Mesendoderm (in vitro differentiated cells): ENCODE measurements around the gene SGPL1.

ENCODE experiments used
- DNase-seq: peaks from one replicate; pipeline ENCODE4 v3.0.0; 2013
- H2AK5ac ChIP-seq: 2 replicates; pipeline ENCODE4 v1.6.1; 2013; ENCODE audit warnings: low read length, inconsistent platforms
- H2BK120ac ChIP-seq: 2 replicates; pipeline ENCODE4 v1.6.1; 2013; ENCODE audit warnings: low read depth, mild to moderate bottlenecking, low read length, moderate library complexity, mixed read lengths
- H2BK15ac ChIP-seq: replicated peaks from 2 replicates; pipeline ENCODE4 v1.6.1; 2013; ENCODE audit warnings: low read depth, mild to moderate bottlenecking, moderate library complexity
- H2BK5ac ChIP-seq: 2 replicates; pipeline ENCODE4 v1.6.1; 2013; ENCODE audit warnings: low read length, inconsistent platforms
- H3K18ac ChIP-seq: 2 replicates; pipeline ENCODE4 v1.6.1; 2013; ENCODE audit warnings: mild to moderate bottlenecking, low read length, mixed read lengths
- H3K23ac ChIP-seq: one replicate; pipeline ENCODE4 v1.6.1; 2013; ENCODE audit warnings: low read length
- H3K27ac ChIP-seq: 2 replicates; pipeline ENCODE4 v1.5.1; 2013; ENCODE audit warnings: low read depth, mild to moderate bottlenecking, inconsistent platforms, low read length, moderate library complexity
- H3K27me3 ChIP-seq: 2 replicates; pipeline ENCODE4 v1.6.1; 2013; ENCODE audit warnings: low read length, control low read depth, mild to moderate bottlenecking, inconsistent platforms; ENCODE audit not compliant: insufficient read depth, poor library complexity
- H3K36me3 ChIP-seq: 2 replicates; pipeline ENCODE4 v1.6.1; 2013; ENCODE audit warnings: low read length, inconsistent platforms; ENCODE audit not compliant: control insufficient read depth, insufficient read depth
- H3K4ac ChIP-seq: one replicate; pipeline ENCODE4 v1.6.1; 2013; ENCODE audit warnings: low read depth, mild to moderate bottlenecking, low read length, moderate library complexity
- H3K4me1 ChIP-seq: 2 replicates; pipeline ENCODE4 v1.6.1; 2013; ENCODE audit warnings: low read depth, low read length, inconsistent platforms; ENCODE audit not compliant: control insufficient read depth
- H3K4me2 ChIP-seq: 2 replicates; pipeline ENCODE4 v1.6.1; 2013; ENCODE audit warnings: low read length
- H3K4me3 ChIP-seq: 2 replicates; pipeline ENCODE4 v1.5.1; 2013; ENCODE audit warnings: mild to moderate bottlenecking, low read length
- H3K56ac ChIP-seq: one replicate; pipeline ENCODE4 v1.6.1; 2013; ENCODE audit warnings: low read length
- H3K79me1 ChIP-seq: 2 replicates; pipeline ENCODE4 v1.6.1; 2013; ENCODE audit warnings: low read length, inconsistent platforms
- H3K79me2 ChIP-seq: 2 replicates; pipeline ENCODE4 v1.6.1; 2013; ENCODE audit warnings: mild to moderate bottlenecking, low read length; ENCODE audit not compliant: control insufficient read depth, insufficient read depth
- H3K9ac ChIP-seq: 2 replicates; pipeline ENCODE4 v1.6.1; 2013; ENCODE audit warnings: low read length, inconsistent platforms
- H4K5ac ChIP-seq: one replicate; pipeline ENCODE4 v1.6.1; 2013; ENCODE audit warnings: low read length
- H4K8ac ChIP-seq: one replicate; pipeline ENCODE4 v1.6.1; 2013; ENCODE audit warnings: low read depth, mild to moderate bottlenecking, control low read depth, low read length, moderate library complexity
- WGBS: extraction: QIAGEN DNeasy Blood & Tissue Kit; methylation state at CpG from one replicate; pipeline ENCODE4 v1.1.7; 2013; ENCODE audit warnings: low lambda C conversion rate, missing lambda C conversion rate; ENCODE audit not compliant: insufficient coverage; ENCODE audit errors: extremely low coverage; 5-methylcytosine and 5-hydroxymethylcytosine counted together

The SGPL1 gene

GRCh38 chr10:70804421-70804808, 11.3 kb upstream of the SGPL1 start:
- Histone ChIP-seq H4K8ac (no peak overlapping the region), H3K4me2 (no peak overlapping the region), H2BK5ac (no peak overlapping the region), H4K5ac (no peak overlapping the region), H3K9ac (no peak overlapping the region), H2BK120ac (no peak overlapping the region), H3K4ac (no peak overlapping the region), H3K4me3 (no peak overlapping the region), H3K27me3 (no peaks in the 10 kb centered on the region), H3K18ac (no peak overlapping the region), H3K79me2 (no peaks in the 10 kb centered on the region), H2AK5ac (no peak overlapping the region), H3K56ac (no peak overlapping the region), H3K23ac (no peak overlapping the region), H2BK15ac (no peak overlapping the region), H3K4me1 (no peaks in the 10 kb centered on the region), H3K27ac (no peak overlapping the region), H3K79me1 (no peaks in the 10 kb centered on the region), H3K36me3 (no peaks in the 10 kb centered on the region)
- no peak for DNase-seq
- WGBS = no CpG with 5 or more reads among the region's 2 CpGs

GRCh38 chr10:70805619-70806215, 10.0 kb upstream of the SGPL1 start:
- Histone ChIP-seq H3K79me2 (no peaks in the 10 kb centered on the region), H3K4me2 (no peak overlapping the region), H2BK120ac (no peak overlapping the region), H3K4ac (no peak overlapping the region), H3K56ac (no peak overlapping the region), H4K8ac (no peak overlapping the region), H3K79me1 (no peaks in the 10 kb centered on the region), H3K27ac (no peak overlapping the region), H3K4me1 (peaks cover 2% of the 10 kb centered on the region), H3K9ac (no peak overlapping the region), H3K23ac (no peak overlapping the region), H3K36me3 (no peaks in the 10 kb centered on the region), H2BK5ac (no peak overlapping the region), H2BK15ac (no peak overlapping the region), H3K27me3 (no peaks in the 10 kb centered on the region), H3K18ac (no peak overlapping the region), H2AK5ac (no peak overlapping the region), H3K4me3 (no peak overlapping the region), H4K5ac (no peak overlapping the region)
- WGBS = no CpG with 5 or more reads among the region's 3 CpGs
- DNase-seq = no peak

GRCh38 chr10:70806841-70807240, 8.9 kb upstream of the SGPL1 start:
- no peak overlapping the region for H3K23ac ChIP-seq
- WGBS = no CpG with 5 or more reads among the region's 1 CpG
- no peak overlapping the region for H3K4me3 ChIP-seq
- no peak overlapping the region for H4K8ac ChIP-seq
- H3K18ac ChIP-seq = no peak overlapping the region
- H3K79me2 ChIP-seq = no peaks in the 10 kb centered on the region
- H3K56ac ChIP-seq = no peak overlapping the region
- H3K79me1 ChIP-seq = no peaks in the 10 kb centered on the region
- H2BK15ac ChIP-seq = no peak overlapping the region
- no peak overlapping the region for H3K4me2 ChIP-seq
- DNase-seq = no peak
- H3K4ac ChIP-seq = no peak overlapping the region
- no peak overlapping the region for H4K5ac ChIP-seq
- H3K27me3 ChIP-seq = no peaks in the 10 kb centered on the region
- no peak overlapping the region for H2BK5ac ChIP-seq
- no peaks in the 10 kb centered on the region for H3K36me3 ChIP-seq
- no peak overlapping the region for H2AK5ac ChIP-seq
- H3K4me1 ChIP-seq = peaks cover 2% of the 10 kb centered on the region
- H3K27ac ChIP-seq = no peak overlapping the region
- H3K9ac ChIP-seq = no peak overlapping the region
- H2BK120ac ChIP-seq = no peak overlapping the region

GRCh38 chr10:70807556-70807955, 8.2 kb upstream of the SGPL1 start:
- Histone ChIP-seq H3K56ac (no peak overlapping the region), H3K18ac (no peak overlapping the region), H2AK5ac (no peak overlapping the region), H3K4me2 (no peak overlapping the region), H3K27ac (no peak overlapping the region), H3K4ac (no peak overlapping the region), H3K36me3 (no peaks in the 10 kb centered on the region), H3K9ac (no peak overlapping the region), H3K4me3 (no peak overlapping the region), H3K27me3 (no peaks in the 10 kb centered on the region), H4K8ac (no peak overlapping the region), H4K5ac (no peak overlapping the region), H2BK15ac (no peak overlapping the region), H3K4me1 (peaks cover 2% of the 10 kb centered on the region), H3K23ac (no peak overlapping the region), H2BK5ac (no peak overlapping the region), H3K79me2 (no peaks in the 10 kb centered on the region), H2BK120ac (no peak overlapping the region), H3K79me1 (no peaks in the 10 kb centered on the region)
- DNase-seq = no peak
- WGBS = no CpG with 5 or more reads among the region's 3 CpGs

GRCh38 chr10:70809011-70809611, 6.6 kb upstream of the SGPL1 start:
- Histone ChIP-seq H3K18ac (peak overlapping the region; percentile 9), H2BK120ac (no peak overlapping the region), H3K4ac (no peak overlapping the region), H3K56ac (no peak overlapping the region), H3K4me2 (no peak overlapping the region), H3K4me1 (peaks cover 2% of the 10 kb centered on the region), H3K23ac (no peak overlapping the region), H4K8ac (no peak overlapping the region), H2BK5ac (no peak overlapping the region), H2BK15ac (no peak overlapping the region), H3K79me2 (no peaks in the 10 kb centered on the region), H4K5ac (no peak overlapping the region), H3K36me3 (no peaks in the 10 kb centered on the region), H3K79me1 (no peaks in the 10 kb centered on the region), H3K27ac (peak overlapping the region; percentile 19), H2AK5ac (no peak overlapping the region), H3K4me3 (no peak overlapping the region), H3K27me3 (no peaks in the 10 kb centered on the region), H3K9ac (no peak overlapping the region)
- DNase-seq = peak; percentile 68
- no CpG with 5 or more reads among the region's 6 CpGs for WGBS

GRCh38 chr10:70809726-70810125, 6.0 kb upstream of the SGPL1 start:
- no peaks in the 10 kb centered on the region for H3K36me3 ChIP-seq
- no peak overlapping the region for H2BK15ac ChIP-seq
- H2BK120ac ChIP-seq = no peak overlapping the region
- no peak overlapping the region for H3K23ac ChIP-seq
- H3K4ac ChIP-seq = no peak overlapping the region
- no peak overlapping the region for H4K8ac ChIP-seq
- no CpG with 5 or more reads among the region's 2 CpGs for WGBS
- H3K27ac ChIP-seq = peak overlapping the region; percentile 19
- peak overlapping the region; percentile 20 for H3K56ac ChIP-seq
- H3K4me3 ChIP-seq = no peak overlapping the region
- no peak overlapping the region for H3K4me2 ChIP-seq
- H3K79me2 ChIP-seq = no peaks in the 10 kb centered on the region
- no peak overlapping the region for H4K5ac ChIP-seq
- no peak overlapping the region for H2BK5ac ChIP-seq
- peaks cover 2% of the 10 kb centered on the region for H3K4me1 ChIP-seq
- H3K79me1 ChIP-seq = no peaks in the 10 kb centered on the region
- no peak overlapping the region for H2AK5ac ChIP-seq
- no peaks in the 10 kb centered on the region for H3K27me3 ChIP-seq
- peak overlapping the region; percentile 9 for H3K18ac ChIP-seq
- H3K9ac ChIP-seq = no peak overlapping the region
- peak; percentile 94 for DNase-seq
